GM10266 (cell line): ENCODE measurements around the gene SLCO3A1.

Experiments
- DNase-seq: peaks from one replicate; pipeline ENCODE4 v3.0.0; 2012; ENCODE audit errors: extremely low spot score
- TF ChIP-seq, protein P1 (sequence below): IDR thresholded peaks from 2 replicates; pipeline ENCODE4 v1.5.1; 2012; ENCODE audit warnings: mild to moderate bottlenecking, low read depth; ENCODE audit not compliant: control insufficient read depth, insufficient read depth; ENCODE audit errors: missing control alignments

Gene SLCO3A1

GRCh38 chr15:91833056-91833455, 20.5 kb upstream of the SLCO3A1 start:
- no peak for DNase-seq
- TF ChIP-seq, protein P1, sequence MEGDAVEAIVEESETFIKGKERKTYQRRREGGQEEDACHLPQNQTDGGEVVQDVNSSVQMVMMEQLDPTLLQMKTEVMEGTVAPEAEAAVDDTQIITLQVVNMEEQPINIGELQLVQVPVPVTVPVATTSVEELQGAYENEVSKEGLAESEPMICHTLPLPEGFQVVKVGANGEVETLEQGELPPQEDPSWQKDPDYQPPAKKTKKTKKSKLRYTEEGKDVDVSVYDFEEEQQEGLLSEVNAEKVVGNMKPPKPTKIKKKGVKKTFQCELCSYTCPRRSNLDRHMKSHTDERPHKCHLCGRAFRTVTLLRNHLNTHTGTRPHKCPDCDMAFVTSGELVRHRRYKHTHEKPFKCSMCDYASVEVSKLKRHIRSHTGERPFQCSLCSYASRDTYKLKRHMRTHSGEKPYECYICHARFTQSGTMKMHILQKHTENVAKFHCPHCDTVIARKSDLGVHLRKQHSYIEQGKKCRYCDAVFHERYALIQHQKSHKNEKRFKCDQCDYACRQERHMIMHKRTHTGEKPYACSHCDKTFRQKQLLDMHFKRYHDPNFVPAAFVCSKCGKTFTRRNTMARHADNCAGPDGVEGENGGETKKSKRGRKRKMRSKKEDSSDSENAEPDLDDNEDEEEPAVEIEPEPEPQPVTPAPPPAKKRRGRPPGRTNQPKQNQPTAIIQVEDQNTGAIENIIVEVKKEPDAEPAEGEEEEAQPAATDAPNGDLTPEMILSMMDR = no peak

- DNase-seq = no peak
- TF ChIP-seq, protein P1 = no peak
These were observed 13.6 kb upstream of the SLCO3A1 start for GRCh38 chr15:91839867-91840266.

- DNase-seq = no peak
These were observed 11.6 kb upstream of the SLCO3A1 start for GRCh38 chr15:91841861-91842260.

DNA sequence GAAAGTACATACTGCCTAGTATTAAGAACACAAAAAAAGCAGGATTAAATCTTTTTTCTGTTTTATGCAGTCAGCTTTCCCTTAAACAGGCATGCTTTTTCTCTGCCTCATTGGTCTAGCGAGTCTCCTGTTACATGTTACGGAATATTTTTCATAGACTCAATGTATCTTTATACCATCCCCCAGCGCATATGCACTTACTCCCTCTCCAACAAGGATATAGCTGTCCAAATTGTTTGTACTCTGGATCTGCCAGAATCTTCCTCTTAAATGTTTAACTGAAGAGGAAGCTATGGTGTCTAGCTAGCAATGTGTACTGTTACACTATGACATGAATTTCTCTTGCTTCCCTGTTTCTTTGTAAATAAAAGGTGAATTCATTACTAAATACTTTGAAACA, 9.2 kb upstream of the SLCO3A1 start:
- no peak for DNase-seq
- TF ChIP-seq, protein P1 = no peak

More at GRCh38 chr15:91841861-91842260, 11.6 kb upstream of the SLCO3A1 start:
- TF ChIP-seq, protein P1 = no peak

GRCh38 chr15:91844928-91845327, 8.6 kb upstream of the SLCO3A1 start:
- DNase-seq = no peak

GRCh38 chr15:91845720-91846119, 7.8 kb upstream of the SLCO3A1 start:
- no peak for DNase-seq
- TF ChIP-seq, protein P1 = no peak

More at GRCh38 chr15:91844928-91845327, 8.6 kb upstream of the SLCO3A1 start:
- TF ChIP-seq, protein P1 = no peak

DNA sequence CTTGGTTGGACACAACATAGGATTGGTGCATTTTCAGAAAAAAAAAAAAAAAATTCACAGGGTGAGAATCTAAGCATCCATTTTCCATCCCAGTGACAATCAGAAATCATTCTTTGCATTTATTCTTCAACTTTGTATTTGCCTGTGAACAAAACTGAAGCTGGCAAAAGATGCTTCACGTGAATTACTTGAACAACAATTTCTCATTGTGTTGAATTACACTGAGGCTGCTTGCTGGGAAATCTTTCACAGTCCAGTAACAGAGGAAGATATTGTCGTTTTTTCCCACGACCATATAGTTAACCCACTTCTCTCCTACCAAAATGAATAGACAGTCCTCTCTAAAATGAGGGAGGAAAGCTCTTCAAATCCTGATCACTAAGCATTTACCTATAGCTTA, 4.3 kb upstream of the SLCO3A1 start:
- no peak for DNase-seq
- TF ChIP-seq, protein P1 = no peak
